Immature natural killer cell (primary cell): ENCODE data around the gene KCNJ11. TPM values are rescaled to one million over a fixed set of nuclear protein-coding genes. Genes with fewer than 3 reads are reported as not detected.

Experiments used
- DNase-seq, 3 donors: peaks; one replicate each; pipeline ENCODE4 v3.0.0; 2022; ENCODE audit warnings: mixed read lengths in 1 of 3
- H3K27ac Mint-ChIP-seq, 6 donors: one replicate each; pipeline ENCODE4 v1.8.0; 2020; ENCODE audit warnings: mixed read lengths in 6 of 6, mild to moderate bottlenecking in 5 of 6, inconsistent platforms in 4 of 6, moderate library complexity in 3 of 6
- H3K27me3 Mint-ChIP-seq, 3 donors: one replicate each; pipeline ENCODE4 v1.8.0; 2020 to 2021; ENCODE audit warnings: low read depth in 3 of 3, mild to moderate bottlenecking in 3 of 3, mixed read lengths in 3 of 3, moderate library complexity in 3 of 3, inconsistent platforms in 1 of 3
- H3K36me3 Mint-ChIP-seq, 3 donors: one replicate each; pipeline ENCODE4 v1.8.0; 2020; ENCODE audit warnings: mixed read lengths in 3 of 3, inconsistent platforms in 2 of 3, mild to moderate bottlenecking in 2 of 3
- H3K4me1 Mint-ChIP-seq, 2 donors: one replicate each; pipeline ENCODE4 v1.8.0; 2020; ENCODE audit warnings: inconsistent platforms in 2 of 2, mild to moderate bottlenecking in 2 of 2, mixed read lengths in 2 of 2, moderate library complexity in 1 of 2
- H3K4me3 Mint-ChIP-seq, 5 donors: one replicate each; pipeline ENCODE4 v1.8.0; 2020; ENCODE audit warnings: mild to moderate bottlenecking in 5 of 5, mixed read lengths in 5 of 5, inconsistent platforms in 3 of 5, moderate library complexity in 3 of 5
- H3K9me3 Mint-ChIP-seq, 6 donors: one replicate each; pipeline ENCODE4 v1.8.0; 2020; ENCODE audit warnings: mild to moderate bottlenecking in 6 of 6, mixed read lengths in 6 of 6, inconsistent platforms in 4 of 6, moderate library complexity in 3 of 6
- polyA plus RNA-seq, 3 donors: library from polyadenylated mRNA; unstranded; fragments of 300-500 nt; fragmentation: Illumina TruSeq; gene quantifications; one replicate each; pipeline ENCODE4 v1.2.3, GENCODE V29; 2021

The KCNJ11 gene
- polyA plus RNA-seq, 3 donors from 2014 or later = not detected

DNA sequence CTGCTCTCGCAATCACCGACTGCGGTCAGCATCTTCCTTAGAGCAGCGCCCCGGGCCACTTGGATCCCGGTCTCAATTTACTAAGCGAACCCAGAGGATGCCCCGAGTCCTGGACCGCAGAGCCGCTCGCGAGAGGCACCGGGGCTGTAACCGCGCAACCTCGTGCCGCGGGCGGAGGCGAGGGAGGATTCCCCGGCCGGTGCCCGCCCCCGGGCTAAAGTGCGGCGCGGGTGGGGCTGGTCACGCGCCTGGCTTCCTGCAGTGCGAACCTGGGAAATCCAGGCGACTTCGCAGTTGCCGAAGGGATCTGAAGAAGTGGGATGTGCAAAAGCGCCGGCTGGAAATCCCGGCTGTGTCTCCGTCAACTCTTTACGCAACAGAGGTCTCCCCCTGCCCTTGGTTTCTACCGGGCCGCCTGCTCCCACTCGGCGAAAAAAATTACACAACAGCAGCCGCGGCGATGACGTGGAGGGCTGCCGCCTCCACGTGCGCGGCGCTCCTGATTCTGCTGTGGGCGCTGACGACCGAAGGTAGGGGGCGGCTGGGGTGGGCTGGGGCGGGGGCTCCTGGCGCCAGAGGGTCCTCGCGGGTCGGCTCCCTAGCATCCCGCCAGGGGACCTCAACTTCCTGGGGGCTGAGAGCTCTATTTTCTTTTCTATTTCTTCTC is 36.8 kb downstream of the KCNJ11 start, which contains the start of gene NCR3LG1:
NCR3LG1 (plus strand) TSS at position 291 of the 667 bp plus-strand sequence; CDS start at position 461, 170 bp downstream.
- peaks cover 32 to 40% of the 10 kb centered on the region in 2 donors for H3K4me1 Mint-ChIP-seq
- peaks cover 7 to 28% (median 21%) of the 10 kb centered on the region in 3 donors for H3K27me3 Mint-ChIP-seq
- H3K36me3 Mint-ChIP-seq = no peaks in the 10 kb centered on the region
- DNase-seq = peak; percentile 74 to 79 (median 75)
- peak within 1 kb of the TSS; percentile 74 to 96 (median 90) for H3K27ac Mint-ChIP-seq
- peak within 1 kb of the TSS; percentile 83 to 96 (median 95) for H3K4me3 Mint-ChIP-seq
- H3K9me3 Mint-ChIP-seq = peaks cover 0 to 3% (median 0%) of the 10 kb centered on the region in 6 donors

DNA sequence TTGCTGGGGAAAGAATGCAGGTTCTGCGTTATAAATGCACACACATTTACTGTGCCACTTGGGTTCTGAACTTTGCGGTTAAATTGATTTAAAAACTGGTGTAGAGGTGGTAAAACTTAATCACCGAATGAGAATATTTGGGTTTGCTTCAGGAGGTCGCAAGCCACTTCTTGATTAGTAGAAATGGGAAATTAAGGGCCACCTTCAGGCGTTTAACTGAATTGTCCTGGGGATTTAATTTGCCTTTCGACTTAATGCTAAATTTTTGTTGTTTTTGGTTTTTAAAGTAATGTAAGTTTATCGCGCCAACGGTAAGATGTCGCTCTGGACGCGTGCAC is 37.3 kb downstream of the KCNJ11 start:
- DNase-seq = no peak
- H3K36me3 Mint-ChIP-seq = no peaks in the 10 kb centered on the region
- H3K27me3 Mint-ChIP-seq = peaks cover 7 to 28% (median 21%) of the 10 kb centered on the region in 3 donors

GRCh38 chr11:17350455-17351171 is 37.8 kb downstream of the KCNJ11 start:
- DNase-seq = no peak
- Mint-ChIP-seq H3K27ac (peak overlapping the region in 5 of 6 donors; percentile 85 to 95 (median 91)), H3K4me3 (peak overlapping the region; percentile 83 to 96 (median 95)), H3K9me3 (peaks cover 0 to 3% (median 0%) of the 10 kb centered on the region in 6 donors), H3K36me3 (no peaks in the 10 kb centered on the region), H3K27me3 (peaks cover 7 to 28% (median 21%) of the 10 kb centered on the region in 3 donors), H3K4me1 (peaks cover 32 to 40% of the 10 kb centered on the region in 2 donors)

More for the DNA sequence above, 37.3 kb downstream of the KCNJ11 start:
- Mint-ChIP-seq H3K4me3 (peak overlapping the region; percentile 83 to 96 (median 95)), H3K27ac (peak overlapping the region in 5 of 6 donors; percentile 85 to 95 (median 91)), H3K9me3 (peaks cover 0 to 3% (median 0%) of the 10 kb centered on the region in 6 donors), H3K4me1 (peaks cover 32 to 40% of the 10 kb centered on the region in 2 donors)

- H3K4me1 Mint-ChIP-seq = peaks cover 14 to 20% of the 10 kb centered on the region in 2 donors
- no peak for DNase-seq
- H3K36me3 Mint-ChIP-seq = peaks cover 0 to 6% (median 0%) of the 10 kb centered on the region in 3 donors
- H3K4me3 Mint-ChIP-seq = no peak overlapping the region
- H3K27ac Mint-ChIP-seq = no peak overlapping the region
- peaks cover 5 to 14% (median 11%) of the 10 kb centered on the region in 3 donors for H3K27me3 Mint-ChIP-seq
- peaks cover 0 to 3% (median 0%) of the 10 kb centered on the region in 6 donors for H3K9me3 Mint-ChIP-seq
These were observed 40.8 kb downstream of the KCNJ11 start for GRCh38 chr11:17347676-17348075.

- DNase-seq = no peak
- Mint-ChIP-seq H3K27ac (no peak overlapping the region), H3K27me3 (no peaks in the 10 kb centered on the region), H3K36me3 (peaks cover 0 to 10% (median 4%) of the 10 kb centered on the region in 3 donors), H3K4me1 (no peaks in the 10 kb centered on the region), H3K4me3 (no peak overlapping the region), H3K9me3 (no peaks in the 10 kb centered on the region)
These were observed 44.6 kb downstream of the KCNJ11 start for GRCh38 chr11:17343907-17344306.

- Mint-ChIP-seq H3K27me3 (no peaks in the 10 kb centered on the region), H3K4me3 (no peak overlapping the region), H3K36me3 (peaks cover 0 to 10% (median 4%) of the 10 kb centered on the region in 3 donors), H3K4me1 (no peaks in the 10 kb centered on the region), H3K9me3 (no peaks in the 10 kb centered on the region), H3K27ac (no peak overlapping the region)
- no peak for DNase-seq
These were observed 45.2 kb downstream of the KCNJ11 start for GRCh38 chr11:17343257-17343656.

Other genes with a start within 250 kb of the KCNJ11 start
- gene PIK3C2A, start 180.7 kb downstream of the KCNJ11 start, polyA plus RNA-seq = 10 to 100 TPM in 1 of 3 donors, 1 to 10 TPM in 2; 5.0 to 13.3 (median 5.5) TPM
- gene NUCB2, start 111.9 kb downstream of the KCNJ11 start, polyA plus RNA-seq = 100 to 1,000 TPM; 157 to 180 (median 169) TPM
- under 1 TPM in 2 of 3 donors, not detected in 1; 0.24 to 0.49 TPM for gene NCR3LG1, start 36.9 kb downstream of the KCNJ11 start, polyA plus RNA-seq
- not detected for gene ABCC8, start 88.2 kb upstream of the KCNJ11 start, polyA plus RNA-seq
- gene USH1C, start 155.8 kb upstream of the KCNJ11 start, polyA plus RNA-seq = not detected
- gene OTOG, start 158.6 kb upstream of the KCNJ11 start, polyA plus RNA-seq = not detected